ENCODE results near the gene BCL6B.

BCL6B gene

DNA sequence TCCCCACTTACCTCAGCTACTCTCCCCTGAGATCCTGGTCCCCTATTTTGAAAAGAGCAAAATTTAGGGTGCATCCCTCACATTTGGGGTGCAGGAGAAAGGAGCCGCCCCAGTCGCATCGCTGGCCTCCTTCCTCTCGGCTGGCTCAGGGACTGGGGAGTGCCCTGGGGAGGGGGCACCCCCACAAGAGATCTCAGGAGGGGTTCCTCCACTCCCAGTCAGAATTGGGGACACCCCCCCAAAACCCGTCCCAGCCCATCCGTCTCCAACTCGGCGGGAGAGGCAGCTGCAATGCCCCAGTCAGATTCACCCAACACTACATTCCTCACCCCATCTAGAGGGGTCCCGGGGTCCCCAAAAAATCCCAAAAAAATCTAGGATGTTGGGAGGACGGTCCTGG lies 3.5 kb upstream of the BCL6B start:
- Histone ChIP-seq H3K79me2 (ENCODE audit: control insufficient read depth, insufficient read depth, low read length, unreplicated experiment) (no peaks in the 10 kb centered on the region), H3K27me3 (ENCODE audit: insufficient read depth, low read length) (peaks cover 13% of the 10 kb centered on the region), H3K4me1 (ENCODE audit: control insufficient read depth, insufficient read depth, low read length, unreplicated experiment) (peaks cover 21% of the 10 kb centered on the region), H3K4me3 (ENCODE audit: low read depth, low read length) (peak overlapping the region; percentile 80), H2AFZ (ENCODE audit: low read length, unreplicated experiment) (peak overlapping the region; percentile 80), H3K36me3 (ENCODE audit: insufficient read depth, low read length) (no peaks in the 10 kb centered on the region), H3K27ac (ENCODE audit: low read depth, low read length) (peak overlapping the region; percentile 24; the same call in 1 of the 2 replicates)

DNA sequence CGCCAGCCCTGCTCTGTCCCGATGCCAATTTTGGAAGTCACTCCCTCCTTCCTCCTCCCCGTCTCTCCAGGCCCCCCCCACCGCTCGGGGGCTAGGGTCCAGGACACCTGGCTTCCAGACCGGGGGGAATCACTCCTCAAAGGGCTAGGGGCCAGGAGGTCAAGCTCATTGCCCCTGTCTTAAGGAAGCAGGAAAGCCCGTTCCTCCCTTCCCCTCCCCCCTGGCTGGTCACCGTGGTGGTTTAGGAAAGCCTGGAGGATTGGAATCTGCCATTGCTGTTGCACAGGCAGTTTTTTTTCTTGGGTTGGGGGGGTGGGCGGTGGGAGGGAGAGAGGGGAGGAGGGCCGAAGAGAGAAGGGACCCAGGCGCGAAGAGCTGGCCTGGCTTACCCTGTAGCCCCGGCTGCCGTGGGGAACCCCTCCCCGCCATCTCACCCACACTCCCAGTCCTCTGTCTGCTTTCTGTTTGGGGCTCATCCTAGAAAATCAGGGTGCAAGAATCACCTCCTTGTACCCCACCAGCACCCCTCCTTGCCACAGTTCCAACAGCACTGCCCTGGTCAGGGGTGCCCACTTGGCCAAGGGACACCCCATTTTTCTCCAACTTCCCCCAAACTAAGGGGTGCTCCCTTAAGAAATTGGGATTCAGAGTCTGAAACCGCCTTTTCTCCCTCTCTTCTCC lies 2.9 kb upstream of the BCL6B start:
- Histone ChIP-seq H3K4me3 (ENCODE audit: low read depth, low read length) (peak overlapping the region; percentile 80), H3K36me3 (ENCODE audit: insufficient read depth, low read length) (no peaks in the 10 kb centered on the region), H3K4me1 (ENCODE audit: control insufficient read depth, insufficient read depth, low read length, unreplicated experiment) (peaks cover 21% of the 10 kb centered on the region), H2AFZ (ENCODE audit: low read length, unreplicated experiment) (peak overlapping the region; percentile 80), H3K27me3 (ENCODE audit: insufficient read depth, low read length) (peaks cover 13% of the 10 kb centered on the region), H3K79me2 (ENCODE audit: control insufficient read depth, insufficient read depth, low read length, unreplicated experiment) (no peaks in the 10 kb centered on the region), H3K27ac (ENCODE audit: low read depth, low read length) (peak overlapping the region; percentile 24; the same call in 1 of the 2 replicates)

DNA sequence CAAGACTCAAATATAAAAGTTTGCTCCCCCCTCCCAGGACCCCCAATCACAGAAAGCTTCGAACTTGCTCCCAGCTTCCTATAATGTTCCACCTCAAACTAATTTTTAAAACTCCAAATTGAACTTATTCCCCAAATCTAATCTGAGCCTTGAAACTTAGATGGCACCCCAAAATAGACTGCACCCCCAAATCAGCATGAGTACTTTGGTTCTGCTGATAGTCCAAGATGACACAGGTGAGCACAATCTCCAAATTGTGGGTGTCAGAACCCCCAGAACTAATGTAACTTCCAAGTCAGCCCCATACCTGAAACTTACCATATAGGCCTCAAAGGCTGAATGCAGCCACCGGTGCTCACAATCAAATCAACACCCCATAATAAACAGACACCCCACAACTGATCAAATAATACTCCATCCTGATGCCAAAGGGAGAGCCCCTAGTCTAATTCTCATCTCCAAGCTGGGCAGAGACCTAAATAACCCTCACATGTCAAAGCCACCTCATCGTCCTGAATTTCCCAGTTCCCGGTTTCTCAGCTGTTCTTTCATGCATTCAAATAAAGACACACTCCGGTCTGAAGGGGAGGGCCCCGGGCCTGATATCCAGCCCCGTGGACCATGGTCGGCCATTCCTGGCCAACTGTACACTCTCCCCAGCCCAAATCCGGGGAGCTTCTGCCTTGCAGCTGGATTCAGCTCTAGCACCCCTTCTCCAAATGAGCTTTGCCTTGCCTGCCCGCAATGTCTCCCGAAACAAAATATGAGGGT lies 1.8 kb upstream of the BCL6B start:
- Histone ChIP-seq H3K4me1 (ENCODE audit: control insufficient read depth, insufficient read depth, low read length, unreplicated experiment) (peaks cover 14% of the 10 kb centered on the region), H3K36me3 (ENCODE audit: insufficient read depth, low read length) (no peaks in the 10 kb centered on the region), H2AFZ (ENCODE audit: low read length, unreplicated experiment) (no peak overlapping the region)

DNA sequence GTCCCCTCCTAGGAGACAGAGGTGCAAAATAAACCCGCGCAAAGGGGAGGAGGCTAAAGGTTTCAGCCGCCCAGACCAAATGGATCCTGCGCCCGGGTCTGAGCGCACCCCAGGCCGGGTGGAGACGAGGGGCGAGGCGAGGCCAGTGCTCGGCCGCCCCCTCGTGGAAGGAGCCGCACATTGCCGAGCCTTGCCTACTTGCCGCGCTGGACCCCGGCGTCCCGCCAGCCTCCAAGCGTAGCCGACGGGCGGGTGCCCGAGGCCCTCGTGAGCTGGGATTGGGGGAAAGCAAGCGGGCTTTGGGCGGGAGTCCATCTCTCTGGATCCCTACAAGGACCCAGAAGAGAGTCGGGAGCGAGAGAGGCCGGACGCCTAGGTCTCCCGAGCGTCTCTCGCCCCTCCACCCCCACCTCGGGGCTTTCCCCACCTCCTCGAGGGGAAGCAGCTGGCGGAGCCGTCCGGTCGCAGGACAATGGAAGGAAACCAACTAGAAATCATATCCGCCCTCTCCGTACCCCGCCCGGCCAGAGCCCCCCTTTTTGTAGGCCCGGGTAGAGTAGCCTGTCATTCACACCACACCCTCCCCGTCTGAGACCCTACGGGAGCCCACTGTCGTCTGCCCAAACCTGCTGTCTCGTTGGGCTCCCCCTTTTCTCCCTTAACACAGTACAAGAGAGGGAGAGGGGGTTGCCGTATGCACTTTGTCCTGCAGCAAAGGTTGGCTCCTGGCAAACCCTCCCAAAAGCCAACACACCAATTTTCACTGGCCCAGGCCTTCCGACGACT lies 664 bp upstream of the BCL6B start:
- peaks cover 7% of the 10 kb centered on the region for H3K4me1 ChIP-seq (ENCODE audit: control insufficient read depth, insufficient read depth, low read length, unreplicated experiment)
- no peak overlapping the region for H2AFZ ChIP-seq (ENCODE audit: low read length, unreplicated experiment)
- H3K4me3 ChIP-seq (ENCODE audit: low read depth, low read length): peak overlapping the region; percentile 65
- peaks cover 13% of the 10 kb centered on the region for H3K27me3 ChIP-seq (ENCODE audit: insufficient read depth, low read length)
- no peaks in the 10 kb centered on the region for H3K79me2 ChIP-seq (ENCODE audit: control insufficient read depth, insufficient read depth, low read length, unreplicated experiment)
- H3K36me3 ChIP-seq (ENCODE audit: insufficient read depth, low read length): no peaks in the 10 kb centered on the region
- H3K27ac ChIP-seq (ENCODE audit: low read depth, low read length): no peak overlapping the region

More for the DNA sequence above, 1.8 kb upstream of the BCL6B start:
- H3K4me3 ChIP-seq (ENCODE audit: low read depth, low read length): peak overlapping the region; percentile 65; the same call in 1 of the 2 replicates
- peaks cover 13% of the 10 kb centered on the region for H3K27me3 ChIP-seq (ENCODE audit: insufficient read depth, low read length)
- H3K27ac ChIP-seq (ENCODE audit: low read depth, low read length): no peak overlapping the region
- no peaks in the 10 kb centered on the region for H3K79me2 ChIP-seq (ENCODE audit: control insufficient read depth, insufficient read depth, low read length, unreplicated experiment)

DNA sequence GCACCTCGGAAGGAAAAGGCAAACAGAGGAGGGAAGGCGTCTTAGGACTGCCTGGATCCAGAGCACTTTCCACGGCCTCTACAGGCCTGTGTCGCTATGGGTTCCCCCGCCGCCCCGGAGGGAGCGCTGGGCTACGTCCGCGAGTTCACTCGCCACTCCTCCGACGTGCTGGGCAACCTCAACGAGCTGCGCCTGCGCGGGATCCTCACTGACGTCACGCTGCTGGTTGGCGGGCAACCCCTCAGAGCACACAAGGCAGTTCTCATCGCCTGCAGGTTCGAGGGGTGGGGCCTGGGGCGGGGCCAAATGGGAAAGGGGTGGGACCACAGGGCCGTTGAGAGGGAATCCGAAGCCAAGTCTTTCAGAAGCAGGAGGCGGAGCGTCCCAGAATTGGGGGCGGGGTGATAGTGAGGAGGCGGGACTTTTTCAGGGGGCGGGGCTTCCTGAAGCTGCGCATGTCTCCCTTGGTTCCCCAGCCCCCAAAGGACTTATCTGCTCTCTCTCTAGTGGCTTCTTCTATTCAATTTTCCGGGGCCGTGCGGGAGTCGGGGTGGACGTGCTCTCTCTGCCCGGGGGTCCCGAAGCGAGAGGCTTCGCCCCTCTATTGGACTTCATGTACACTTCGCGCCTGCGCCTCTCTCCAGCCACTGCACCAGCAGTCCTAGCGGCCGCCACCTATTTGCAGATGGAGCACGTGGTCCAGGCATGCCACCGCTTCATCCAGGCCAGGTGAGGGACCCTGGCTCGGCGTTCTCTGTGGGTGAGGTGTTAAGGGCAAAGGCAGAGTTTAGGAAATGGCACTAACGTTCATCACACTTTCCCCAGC lies 939 bp downstream of the BCL6B start:
- H3K4me3 ChIP-seq (ENCODE audit: low read depth, low read length): no peak overlapping the region
- H3K4me1 ChIP-seq (ENCODE audit: control insufficient read depth, insufficient read depth, low read length, unreplicated experiment): peaks cover 7% of the 10 kb centered on the region
- H2AFZ ChIP-seq (ENCODE audit: low read length, unreplicated experiment): no peak overlapping the region
- H3K36me3 ChIP-seq (ENCODE audit: insufficient read depth, low read length): no peaks in the 10 kb centered on the region
- H3K27me3 ChIP-seq (ENCODE audit: insufficient read depth, low read length): peaks cover 13% of the 10 kb centered on the region
- no peak overlapping the region for H3K27ac ChIP-seq (ENCODE audit: low read depth, low read length)
- H3K79me2 ChIP-seq (ENCODE audit: control insufficient read depth, insufficient read depth, low read length, unreplicated experiment): no peaks in the 10 kb centered on the region

DNA sequence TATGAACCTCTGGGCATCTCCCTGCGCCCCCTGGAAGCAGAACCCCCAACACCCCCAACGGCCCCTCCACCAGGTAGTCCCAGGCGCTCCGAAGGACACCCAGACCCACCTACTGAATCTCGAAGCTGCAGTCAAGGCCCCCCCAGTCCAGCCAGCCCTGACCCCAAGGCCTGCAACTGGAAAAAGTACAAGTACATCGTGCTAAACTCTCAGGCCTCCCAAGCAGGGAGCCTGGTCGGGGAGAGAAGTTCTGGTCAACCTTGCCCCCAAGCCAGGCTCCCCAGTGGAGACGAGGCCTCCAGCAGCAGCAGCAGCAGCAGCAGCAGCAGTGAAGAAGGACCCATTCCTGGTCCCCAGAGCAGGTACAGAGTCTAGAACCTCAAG lies 1.5 kb downstream of the BCL6B start:
- no peak overlapping the region for H3K27ac ChIP-seq (ENCODE audit: low read depth, low read length)
- H3K27me3 ChIP-seq (ENCODE audit: insufficient read depth, low read length): peaks cover 13% of the 10 kb centered on the region
- H3K4me3 ChIP-seq (ENCODE audit: low read depth, low read length): no peak overlapping the region
- H3K79me2 ChIP-seq (ENCODE audit: control insufficient read depth, insufficient read depth, low read length, unreplicated experiment): no peaks in the 10 kb centered on the region
- H2AFZ ChIP-seq (ENCODE audit: low read length, unreplicated experiment): no peak overlapping the region
- H3K36me3 ChIP-seq (ENCODE audit: insufficient read depth, low read length): no peaks in the 10 kb centered on the region
- H3K4me1 ChIP-seq (ENCODE audit: control insufficient read depth, insufficient read depth, low read length, unreplicated experiment): peaks cover 4% of the 10 kb centered on the region

DNA sequence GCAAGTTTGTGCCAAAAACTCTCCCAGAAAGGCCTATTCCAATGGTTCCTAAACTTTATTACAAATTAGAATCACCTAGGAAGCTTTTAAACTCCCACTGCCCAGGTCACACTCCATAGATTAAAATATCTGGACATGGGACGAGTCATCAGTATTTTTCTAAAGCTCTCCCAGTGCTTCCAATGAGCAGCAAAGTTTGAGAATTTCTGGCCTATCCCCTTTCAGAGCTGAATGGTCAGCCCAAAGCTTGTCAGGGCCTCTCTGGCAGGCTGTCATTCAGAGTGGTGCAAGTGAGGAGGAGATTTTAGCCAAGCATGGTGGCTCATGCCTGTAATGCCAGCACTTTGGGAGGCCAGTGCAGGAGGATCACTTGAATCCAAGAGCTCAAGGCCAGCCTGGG lies 2.4 kb downstream of the BCL6B start:
- H3K27me3 ChIP-seq (ENCODE audit: insufficient read depth, low read length): peaks cover 13% of the 10 kb centered on the region
- no peak overlapping the region for H3K4me3 ChIP-seq (ENCODE audit: low read depth, low read length)
- no peaks in the 10 kb centered on the region for H3K79me2 ChIP-seq (ENCODE audit: control insufficient read depth, insufficient read depth, low read length, unreplicated experiment)
- H3K36me3 ChIP-seq (ENCODE audit: insufficient read depth, low read length): no peaks in the 10 kb centered on the region
- no peak overlapping the region for H2AFZ ChIP-seq (ENCODE audit: low read length, unreplicated experiment)
- peaks cover 2% of the 10 kb centered on the region for H3K4me1 ChIP-seq (ENCODE audit: control insufficient read depth, insufficient read depth, low read length, unreplicated experiment)
- H3K27ac ChIP-seq (ENCODE audit: low read depth, low read length): no peak overlapping the region

DNA sequence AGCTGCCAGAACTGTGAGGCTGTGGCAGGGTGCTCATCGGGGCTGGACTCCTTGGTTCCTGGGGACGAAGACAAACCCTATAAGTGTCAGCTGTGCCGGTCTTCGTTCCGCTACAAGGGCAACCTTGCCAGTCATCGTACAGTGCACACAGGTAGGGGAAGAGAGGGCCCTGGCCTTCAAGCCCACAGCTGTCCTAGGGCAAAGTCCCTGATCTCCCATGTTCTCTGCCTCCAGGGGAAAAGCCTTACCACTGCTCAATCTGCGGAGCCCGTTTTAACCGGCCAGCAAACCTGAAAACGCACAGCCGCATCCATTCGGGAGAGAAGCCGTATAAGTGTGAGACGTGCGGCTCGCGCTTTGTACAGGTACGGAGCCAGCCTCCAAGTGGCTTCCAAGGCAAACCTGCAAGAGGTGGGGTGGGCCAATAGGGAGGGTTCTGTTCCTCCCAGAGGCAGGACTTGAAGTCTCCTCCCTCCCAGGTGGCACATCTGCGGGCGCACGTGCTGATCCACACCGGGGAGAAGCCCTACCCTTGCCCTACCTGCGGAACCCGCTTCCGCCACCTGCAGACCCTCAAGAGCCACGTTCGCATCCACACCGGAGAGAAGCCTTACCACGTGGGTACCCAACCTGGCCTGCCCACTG lies 3.7 kb downstream of the BCL6B start:
- Histone ChIP-seq H3K27ac (ENCODE audit: low read depth, low read length) (no peak overlapping the region), H3K36me3 (ENCODE audit: insufficient read depth, low read length) (no peaks in the 10 kb centered on the region), H2AFZ (ENCODE audit: low read length, unreplicated experiment) (no peak overlapping the region), H3K79me2 (ENCODE audit: control insufficient read depth, insufficient read depth, low read length, unreplicated experiment) (no peaks in the 10 kb centered on the region), H3K4me1 (ENCODE audit: control insufficient read depth, insufficient read depth, low read length, unreplicated experiment) (no peaks in the 10 kb centered on the region), H3K27me3 (ENCODE audit: insufficient read depth, low read length) (peaks cover 13% of the 10 kb centered on the region), H3K4me3 (ENCODE audit: low read depth, low read length) (no peak overlapping the region)

DNA sequence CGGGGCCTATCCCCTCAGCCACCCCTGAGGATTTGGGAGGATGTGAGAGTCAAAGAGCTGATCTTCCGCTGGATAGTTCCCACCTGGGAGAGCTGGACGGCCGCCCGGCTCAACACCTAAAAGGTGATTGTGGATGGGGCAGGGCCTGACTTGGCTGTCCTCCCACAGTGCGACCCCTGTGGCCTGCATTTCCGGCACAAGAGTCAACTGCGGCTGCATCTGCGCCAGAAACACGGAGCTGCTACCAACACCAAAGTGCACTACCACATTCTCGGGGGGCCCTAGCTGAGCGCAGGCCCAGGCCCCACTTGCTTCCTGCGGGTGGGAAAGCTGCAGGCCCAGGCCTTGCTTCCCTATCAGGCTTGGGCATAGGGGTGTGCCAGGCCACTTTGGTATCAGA lies 4.5 kb downstream of the BCL6B start:
- Histone ChIP-seq H3K27ac (ENCODE audit: low read depth, low read length) (no peak overlapping the region), H3K4me1 (ENCODE audit: control insufficient read depth, insufficient read depth, low read length, unreplicated experiment) (no peaks in the 10 kb centered on the region), H3K4me3 (ENCODE audit: low read depth, low read length) (no peak overlapping the region), H3K79me2 (ENCODE audit: control insufficient read depth, insufficient read depth, low read length, unreplicated experiment) (no peaks in the 10 kb centered on the region), H3K36me3 (ENCODE audit: insufficient read depth, low read length) (no peaks in the 10 kb centered on the region), H2AFZ (ENCODE audit: low read length, unreplicated experiment) (no peak overlapping the region), H3K27me3 (ENCODE audit: insufficient read depth, low read length) (peaks cover 13% of the 10 kb centered on the region)

DNA sequence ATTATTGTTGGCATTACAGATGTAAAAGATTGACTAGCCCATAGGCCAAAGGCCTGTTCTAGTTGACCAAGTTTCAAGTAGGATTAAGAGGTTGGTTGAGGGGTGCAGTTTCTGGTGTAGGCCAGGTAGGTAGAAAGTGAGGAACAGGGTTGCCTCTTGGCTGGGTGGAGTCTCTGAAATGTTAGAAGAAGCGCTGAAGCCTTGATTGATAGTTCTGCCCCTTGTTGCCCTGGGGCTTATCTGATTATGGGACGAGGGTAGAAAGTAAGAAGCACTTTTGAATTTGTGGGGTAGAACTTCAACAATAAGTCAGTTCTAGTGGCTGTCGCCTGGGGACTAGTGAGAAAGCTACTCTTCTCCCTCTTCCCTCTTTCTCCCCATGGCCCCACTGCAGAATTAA lies 6.2 kb downstream of the BCL6B start:
- no peaks in the 10 kb centered on the region for H3K4me1 ChIP-seq (ENCODE audit: control insufficient read depth, insufficient read depth, low read length, unreplicated experiment)
- no peak overlapping the region for H3K27ac ChIP-seq (ENCODE audit: low read depth, low read length)
- H2AFZ ChIP-seq (ENCODE audit: low read length, unreplicated experiment): no peak overlapping the region

More for the DNA sequence above, 6.2 kb downstream of the BCL6B start:
- Histone ChIP-seq H3K27me3 (ENCODE audit: insufficient read depth, low read length) (no peaks in the 10 kb centered on the region), H3K36me3 (ENCODE audit: insufficient read depth, low read length) (no peaks in the 10 kb centered on the region), H3K79me2 (ENCODE audit: control insufficient read depth, insufficient read depth, low read length, unreplicated experiment) (no peaks in the 10 kb centered on the region), H3K4me3 (ENCODE audit: low read depth, low read length) (no peak overlapping the region)

Measured in ACC112 (cell line).